ENCODE results near the gene IDNK. TPM values are rescaled to one million over a fixed set of nuclear protein-coding genes. Genes with fewer than 3 reads are reported as not detected.
A peak's percentile ranks its signal among the peaks of the same experiment; 100 is the strongest.

The IDNK gene
- total RNA-seq, 1 donor from 2014 or later = 15.2 TPM

DNA sequence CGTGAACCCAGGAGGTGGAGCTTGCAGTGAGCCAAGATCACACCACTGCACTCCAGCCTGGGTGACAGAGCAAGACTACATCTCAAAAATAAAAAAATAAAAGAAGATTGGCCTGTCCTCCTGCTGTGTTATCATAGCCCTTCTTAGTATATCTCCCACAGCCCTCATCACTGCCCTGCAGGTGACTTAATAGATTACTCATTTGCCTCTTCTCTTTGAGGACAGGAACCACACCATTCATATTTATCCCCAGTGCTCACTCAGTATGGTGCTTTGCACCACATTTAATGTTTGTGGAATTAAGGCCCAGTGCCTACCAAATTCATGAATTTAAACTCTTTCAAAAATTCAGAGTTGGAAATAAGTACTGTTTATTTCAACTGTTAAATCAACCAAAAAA, 10.3 kb downstream of the IDNK start:
- DNase-seq (ENCODE audit: low spot score) = no peak

DNA sequence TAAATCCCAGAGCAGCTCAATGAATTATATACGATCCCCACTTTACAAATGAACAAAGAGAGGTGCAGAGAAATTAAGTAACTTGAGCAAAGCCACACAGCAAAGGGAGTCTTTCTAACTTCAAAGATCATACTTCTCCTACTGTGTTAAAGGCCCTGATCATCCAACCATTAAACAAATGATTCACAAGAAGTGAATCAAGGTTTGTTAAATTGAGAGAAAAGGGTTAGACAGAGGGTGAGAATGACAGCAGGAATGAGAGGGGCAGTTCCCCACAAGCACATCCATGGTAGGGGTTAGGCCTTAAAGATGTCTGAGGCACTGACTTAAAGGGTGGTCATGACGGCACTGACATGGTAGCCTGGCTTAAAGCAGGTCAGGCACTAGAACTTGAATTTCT, 10.7 kb downstream of the IDNK start:
- no peak for DNase-seq (ENCODE audit: low spot score)

DNA sequence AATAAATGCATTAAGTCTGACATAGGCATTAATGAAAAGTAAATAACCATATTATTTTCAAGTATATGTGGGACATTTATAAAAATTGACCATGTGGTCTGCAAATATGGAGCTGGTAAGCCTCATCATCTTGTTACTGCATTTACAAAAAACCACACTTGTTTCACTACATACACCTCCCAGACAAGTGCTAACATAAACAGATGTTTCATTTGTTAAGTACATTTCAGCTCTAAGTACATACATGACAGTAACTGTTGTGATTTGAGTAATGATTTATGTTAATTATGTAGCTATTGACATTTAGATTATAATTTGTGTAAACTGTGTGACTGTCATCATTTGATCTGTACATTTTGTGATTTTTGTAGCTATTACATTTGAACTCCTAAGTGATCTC, 13.9 kb downstream of the IDNK start:
- DNase-seq (ENCODE audit: low spot score) = no peak

DNA sequence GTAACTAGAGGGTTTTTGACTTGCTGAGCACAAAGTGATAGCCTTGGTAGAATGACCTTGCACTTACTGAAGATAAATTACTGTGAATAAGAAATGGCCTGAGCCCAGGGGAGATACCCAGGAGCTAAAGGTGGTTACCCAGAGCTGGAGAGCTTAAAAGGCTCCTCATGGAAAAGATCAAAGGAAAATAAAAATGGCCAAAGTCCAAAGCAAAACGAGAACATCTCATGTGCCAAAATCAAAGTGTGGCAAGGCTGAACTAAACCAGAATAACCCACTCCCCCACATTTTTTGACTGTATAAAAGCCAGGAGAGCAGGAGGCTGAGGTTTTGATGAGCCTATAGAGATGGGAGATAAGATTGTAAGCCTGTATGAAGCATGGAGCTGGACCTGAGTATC, 14.4 kb downstream of the IDNK start:
- no peak for DNase-seq (ENCODE audit: low spot score)

DNA sequence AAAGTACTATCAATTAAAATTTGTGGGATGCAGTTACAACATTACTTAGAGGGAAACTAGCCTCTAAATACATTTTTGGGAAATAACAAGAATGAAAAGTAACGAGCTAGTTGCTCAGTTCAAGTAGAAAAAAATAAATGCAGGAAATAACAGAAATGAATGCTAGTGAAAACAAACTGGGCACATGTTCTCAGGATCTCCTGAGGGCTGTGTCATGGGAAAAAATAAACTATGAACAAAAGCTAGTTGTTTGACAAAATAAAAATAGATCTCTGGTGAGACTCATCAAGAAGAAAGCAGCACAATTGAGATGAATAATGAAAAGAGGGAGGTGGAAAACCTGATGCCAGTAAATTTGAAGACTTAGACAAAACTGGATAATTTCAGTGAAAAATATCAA, 16.3 kb downstream of the IDNK start:
- DNase-seq (ENCODE audit: low spot score) = no peak

DNA sequence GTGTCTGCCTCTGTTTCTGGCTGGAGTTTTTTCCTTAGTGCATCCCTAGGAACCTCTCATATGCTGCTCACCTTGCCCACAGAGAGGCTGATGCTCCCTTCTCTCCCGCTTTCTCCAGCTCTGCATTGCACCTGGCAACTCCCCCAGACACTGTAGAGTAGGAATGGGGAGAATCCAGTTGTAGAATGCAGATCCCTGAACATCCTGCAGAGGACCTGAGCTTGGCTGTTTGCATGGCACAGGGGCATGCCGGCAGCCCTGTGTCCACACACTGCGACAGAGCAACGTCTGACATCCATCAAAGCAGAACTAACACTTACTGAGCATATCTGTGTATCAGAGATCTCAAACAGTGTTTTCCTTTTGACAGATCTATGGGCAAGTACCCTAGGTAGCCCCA, 19.9 kb downstream of the IDNK start:
- no peak for DNase-seq (ENCODE audit: low spot score)

DNA sequence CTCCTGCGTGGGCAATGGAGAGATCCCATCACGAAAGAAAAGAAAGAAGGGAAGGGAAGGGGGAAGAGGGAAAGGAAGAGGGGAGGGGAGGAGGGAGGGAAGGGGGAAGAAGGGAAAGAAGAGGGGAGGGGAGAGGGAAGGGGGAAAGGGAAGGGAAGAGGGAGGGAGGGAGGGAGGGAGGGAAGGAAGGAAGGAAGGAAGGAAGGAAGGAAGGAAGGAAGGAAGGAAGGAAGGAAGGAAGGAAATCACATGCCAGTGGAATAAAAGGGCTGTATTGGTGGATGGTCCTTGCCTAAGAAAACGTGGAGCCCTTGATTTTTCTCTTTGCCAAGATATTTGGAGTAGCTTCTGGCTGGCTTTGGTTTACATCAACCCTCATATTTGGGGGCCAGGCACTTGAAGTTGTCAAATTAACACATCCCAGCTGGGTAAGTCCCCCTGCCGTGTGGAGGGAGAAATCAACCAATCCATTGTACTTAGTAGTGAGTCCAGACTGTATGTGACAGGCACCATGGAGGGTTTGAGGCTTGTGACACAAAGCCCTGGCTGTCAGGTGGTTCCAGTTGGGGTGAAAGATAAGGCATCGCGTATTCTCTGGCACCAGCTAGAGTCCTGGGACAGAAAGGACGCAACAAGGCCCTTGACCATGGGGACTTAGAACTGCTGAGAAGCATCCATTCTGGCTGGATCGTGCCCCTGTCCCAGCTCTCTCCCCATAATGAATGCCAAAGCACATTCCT, 23.7 kb downstream of the IDNK start:
- no peak for DNase-seq (ENCODE audit: low spot score)

DNA sequence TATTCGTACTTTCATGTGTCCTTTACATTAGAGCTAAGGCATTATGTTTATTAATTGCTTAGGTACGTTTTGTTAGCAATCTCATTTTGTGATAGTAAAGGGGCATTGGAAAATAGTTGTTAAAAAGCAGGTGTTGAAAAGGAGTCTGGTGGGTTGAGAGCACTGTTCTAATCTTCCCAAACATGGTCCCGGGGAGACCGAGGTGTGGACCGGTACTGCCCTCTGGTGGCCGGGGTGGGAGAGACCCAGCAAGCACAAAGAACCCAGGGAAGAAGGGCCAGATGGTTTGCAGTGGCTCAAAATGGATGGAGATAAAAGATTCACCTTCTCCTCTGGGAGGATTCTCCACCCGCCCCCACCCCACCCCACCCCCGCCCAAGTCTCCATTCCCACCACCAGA, 26.1 kb downstream of the IDNK start:
- DNase-seq (ENCODE audit: low spot score) = peak; percentile 32

DNA sequence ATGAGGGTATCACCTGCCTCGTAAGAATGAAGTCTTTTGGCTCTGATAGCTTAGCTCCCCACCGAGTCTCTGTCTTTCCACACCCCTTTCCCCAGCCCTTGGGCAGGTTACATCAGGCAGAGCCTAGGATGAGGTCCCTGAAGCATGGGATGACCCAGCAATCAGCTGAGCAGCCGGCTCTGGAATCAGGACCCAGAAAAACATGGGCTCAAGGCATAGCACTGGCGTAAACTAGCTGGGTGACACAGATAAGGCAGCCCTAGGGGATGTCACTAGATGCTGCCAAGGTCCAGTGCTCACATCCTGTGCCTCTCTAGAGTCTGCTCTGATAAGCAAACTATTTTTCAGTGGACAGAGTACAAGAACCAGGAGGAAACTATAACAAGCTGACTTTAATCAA, 26.6 kb downstream of the IDNK start:
- DNase-seq (ENCODE audit: low spot score) = no peak

DNA sequence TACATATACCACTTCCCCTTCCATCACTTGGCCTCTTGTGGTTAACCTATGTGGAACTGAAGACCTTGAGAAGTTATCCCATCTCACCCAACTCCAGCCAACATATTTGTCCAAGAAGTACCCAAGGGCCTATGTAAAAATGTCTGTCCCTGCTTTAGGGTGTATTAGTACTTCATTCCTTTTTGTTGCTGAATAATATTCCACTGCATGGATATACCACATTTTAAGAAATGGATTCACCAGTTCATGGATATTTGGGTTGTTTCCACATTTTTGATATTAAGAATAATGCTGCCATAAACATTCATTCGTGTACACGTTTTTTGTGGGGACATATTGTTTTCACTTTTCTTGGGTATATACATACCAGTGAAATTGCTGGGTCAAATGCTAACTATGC, 28.6 kb downstream of the IDNK start:
- no peak for DNase-seq (ENCODE audit: low spot score)

DNA sequence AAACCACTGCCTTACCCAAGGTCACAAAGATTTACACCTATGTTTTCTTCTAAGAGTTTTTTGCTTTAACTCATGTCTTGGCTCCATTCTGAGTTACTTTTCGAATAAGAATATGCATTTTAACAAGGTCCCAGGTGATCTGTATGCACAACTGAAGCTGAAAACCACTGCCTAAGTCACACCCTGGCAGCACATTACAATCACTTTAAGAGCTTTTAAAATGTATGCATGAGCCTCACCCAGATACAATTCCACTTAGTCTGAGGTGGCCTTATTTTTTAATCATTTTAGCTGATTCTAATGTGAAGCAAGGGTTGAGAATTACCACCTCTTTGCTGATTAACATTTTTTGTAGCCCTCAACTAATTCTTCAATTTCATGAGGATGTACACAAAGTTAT, 29.5 kb downstream of the IDNK start:
- no peak for DNase-seq (ENCODE audit: low spot score)

DNA sequence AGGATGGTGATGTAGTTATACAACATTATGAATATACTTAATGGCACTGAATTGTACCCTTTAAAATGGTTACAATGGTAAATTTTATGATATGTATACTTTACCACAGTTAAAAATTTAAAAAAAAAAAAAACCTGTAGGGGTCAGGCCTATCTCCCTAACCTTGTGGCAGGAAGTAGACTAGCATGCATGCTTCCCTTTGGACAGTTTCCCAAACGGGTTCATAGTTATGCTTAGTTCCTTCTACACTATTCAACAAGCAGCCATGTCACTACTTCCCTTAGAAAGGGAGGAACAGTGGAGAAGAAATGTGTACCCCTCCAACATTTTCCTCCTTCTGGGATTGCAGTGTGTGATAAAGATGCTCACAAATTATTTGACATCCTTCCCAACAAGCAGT, 32.5 kb downstream of the IDNK start:
- no peak for DNase-seq (ENCODE audit: low spot score)

DNA sequence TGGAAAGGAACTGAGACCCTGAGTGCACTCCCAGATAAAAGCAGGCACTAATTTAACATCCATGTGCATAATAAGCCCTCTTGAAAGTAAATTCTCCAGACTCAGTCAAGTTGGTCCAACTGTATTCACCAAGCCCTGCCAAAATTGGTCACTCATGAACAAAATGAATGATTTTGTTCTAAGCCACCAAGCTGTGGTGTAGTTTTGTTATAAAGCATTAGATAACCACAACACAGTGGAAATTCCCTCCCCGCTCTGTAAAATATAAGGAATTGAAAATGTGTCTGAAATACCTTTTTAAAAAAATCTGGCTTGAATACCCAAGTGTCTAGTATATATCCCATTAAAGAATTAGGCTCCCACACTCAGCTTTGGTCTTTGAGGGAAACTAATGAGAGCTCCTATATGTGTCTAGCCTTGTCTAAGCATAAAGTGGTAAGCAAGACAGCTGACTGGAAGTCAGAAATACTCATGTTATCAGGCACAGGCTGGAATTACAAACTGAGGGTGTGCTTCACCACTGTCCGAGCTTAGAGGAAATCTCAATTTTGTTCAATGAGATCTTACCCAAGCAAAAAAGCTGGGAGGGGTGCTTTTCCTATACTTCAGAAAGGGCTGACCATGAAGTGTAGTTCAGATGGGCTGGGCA, 33.2 kb downstream of the IDNK start:
- no peak for DNase-seq (ENCODE audit: low spot score)

DNA sequence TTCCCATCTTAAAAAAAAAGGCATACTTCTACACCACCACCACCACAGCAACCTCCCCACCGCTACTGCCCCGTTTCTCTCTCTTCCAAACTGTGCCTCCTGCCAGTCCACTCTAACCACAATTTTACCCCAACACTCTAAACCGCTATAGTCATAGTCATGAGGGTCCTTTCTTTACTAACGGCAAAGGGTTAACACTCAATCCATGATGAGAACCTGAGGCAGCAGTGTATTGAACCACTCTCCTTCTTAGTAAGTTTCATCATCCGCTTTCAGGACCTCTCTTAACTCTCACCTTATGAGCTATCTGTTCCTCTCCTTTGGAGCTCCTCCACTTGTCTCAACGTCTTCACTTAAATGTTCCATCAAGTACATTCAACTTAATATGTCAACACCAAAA, 34.0 kb downstream of the IDNK start:
- DNase-seq (ENCODE audit: low spot score) = no peak

DNA sequence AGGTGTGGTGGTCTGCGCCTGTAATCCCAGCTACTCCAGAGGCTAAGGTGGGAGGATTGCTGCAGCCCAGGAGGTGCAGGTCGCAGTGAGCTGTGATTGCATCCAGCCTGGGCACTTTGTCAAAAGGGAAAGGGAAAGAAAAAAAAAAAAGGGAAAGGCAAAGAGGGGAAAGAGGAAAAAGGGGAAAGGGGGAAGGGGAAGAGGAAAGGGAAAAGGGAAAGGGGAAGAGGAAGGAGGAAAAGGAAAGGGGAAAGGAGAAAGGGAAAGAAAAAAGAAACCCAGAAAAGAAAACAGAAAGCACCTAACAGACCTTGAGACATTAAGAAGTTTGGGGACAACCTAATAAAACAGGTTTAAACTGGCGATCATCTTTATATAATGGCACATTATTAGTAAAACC, 40.0 kb downstream of the IDNK start:
- no peak for DNase-seq (ENCODE audit: low spot score)

DNA sequence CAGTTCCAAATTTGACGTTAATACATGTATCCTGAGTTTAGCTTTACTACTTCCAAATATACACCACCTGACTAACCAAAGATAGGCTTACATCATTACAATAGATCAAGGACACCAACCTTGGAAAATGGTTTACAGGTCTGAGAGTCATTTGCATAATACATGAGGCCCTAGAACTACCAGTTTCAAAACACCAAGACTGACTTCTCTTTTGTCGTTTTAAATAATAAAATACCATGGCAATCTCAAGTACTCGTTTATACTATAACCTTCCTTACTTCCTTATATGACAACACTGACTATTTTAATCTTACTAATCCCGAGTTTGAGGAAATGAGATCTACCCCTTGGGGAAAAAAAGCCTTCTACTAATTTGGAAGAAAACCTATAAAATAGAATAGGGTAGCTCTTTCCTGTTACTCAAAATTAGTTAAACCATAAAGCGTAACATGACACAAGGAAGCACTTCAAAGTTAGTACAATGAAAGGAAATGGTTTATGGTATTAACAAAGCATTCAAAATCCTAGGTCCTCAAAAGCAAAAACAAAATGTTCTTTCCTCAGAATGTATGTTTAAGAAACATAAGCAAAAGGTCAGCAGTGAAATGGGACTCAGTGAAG, 42.7 kb downstream of the IDNK start:
- DNase-seq (ENCODE audit: low spot score) = no peak

DNA sequence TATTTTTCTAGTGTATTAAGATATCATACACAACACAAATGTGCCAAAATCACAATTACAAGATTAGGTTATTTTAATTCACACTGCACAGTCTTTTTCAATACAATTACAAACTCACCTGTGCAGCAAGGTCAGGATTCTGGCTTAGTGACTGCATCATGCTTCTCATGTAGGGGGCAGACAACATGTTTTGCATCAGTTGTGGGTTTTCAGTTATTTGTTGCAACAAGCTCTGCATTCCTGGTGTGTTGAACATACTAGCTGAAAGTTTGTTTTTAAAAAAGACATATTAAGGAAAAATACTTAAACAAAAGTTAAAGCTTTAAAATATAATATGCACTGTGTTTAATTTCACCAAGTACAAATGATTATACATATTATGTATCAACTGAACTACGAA, 46.1 kb downstream of the IDNK start:
- DNase-seq (ENCODE audit: low spot score) = no peak

DNA sequence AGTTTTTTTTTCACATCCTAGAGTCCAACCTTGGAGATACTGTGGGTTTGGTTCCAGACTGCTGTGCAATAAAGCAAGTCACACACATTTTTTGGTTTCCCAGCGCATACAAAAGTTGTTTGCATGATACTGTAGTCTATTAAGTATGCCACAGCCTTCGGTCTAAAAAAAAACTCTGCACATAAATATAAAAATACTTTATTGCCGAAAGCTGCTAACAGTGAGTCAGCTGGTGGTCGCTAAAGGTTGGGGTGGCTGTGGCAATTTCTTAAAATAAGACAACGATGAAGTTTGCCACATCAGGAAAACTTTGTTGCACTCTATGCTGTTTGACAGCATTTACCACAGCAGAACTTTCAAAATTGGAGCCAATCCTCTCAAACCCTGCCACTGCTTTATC, 47.4 kb downstream of the IDNK start:
- no peak for DNase-seq (ENCODE audit: low spot score)

DNA sequence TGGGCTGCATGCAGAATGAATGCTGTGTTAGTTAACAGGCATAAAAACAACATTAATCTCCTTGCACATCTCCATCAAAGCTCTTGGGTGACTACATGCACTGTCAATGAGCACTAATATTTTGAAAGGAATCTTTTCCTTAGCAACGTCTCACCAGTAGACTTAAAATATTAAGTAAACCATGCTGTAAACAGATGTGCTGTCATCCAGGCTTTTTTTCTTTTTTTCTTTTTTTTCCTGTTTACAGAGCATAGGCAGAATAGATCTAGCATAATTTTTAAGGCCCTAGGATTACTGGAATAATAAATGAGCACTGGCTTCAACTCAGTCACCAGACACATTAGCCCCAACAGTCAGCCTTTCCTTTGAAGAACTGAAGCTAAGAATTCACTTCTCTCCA, 48.5 kb downstream of the IDNK start:
- no peak for DNase-seq (ENCODE audit: low spot score)

DNA sequence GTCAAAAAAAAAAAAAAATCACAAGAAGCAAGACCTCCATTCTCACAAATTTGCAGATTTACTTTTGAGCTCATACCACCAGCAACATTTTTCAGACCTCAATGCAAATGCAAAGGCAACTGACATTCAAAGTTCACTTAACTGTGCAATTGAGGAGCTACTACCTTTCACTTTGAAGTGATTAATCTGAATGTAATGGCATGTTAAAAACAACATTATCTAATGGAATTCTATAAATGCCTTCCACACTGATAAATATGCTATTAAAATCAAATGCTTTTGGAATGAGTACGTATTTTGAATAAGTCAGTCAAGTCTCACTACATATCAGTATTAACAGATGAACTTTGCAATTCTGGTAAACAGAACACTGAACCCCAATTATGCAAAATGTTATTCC, 52.5 kb downstream of the IDNK start:
- no peak for DNase-seq (ENCODE audit: low spot score)

DNA sequence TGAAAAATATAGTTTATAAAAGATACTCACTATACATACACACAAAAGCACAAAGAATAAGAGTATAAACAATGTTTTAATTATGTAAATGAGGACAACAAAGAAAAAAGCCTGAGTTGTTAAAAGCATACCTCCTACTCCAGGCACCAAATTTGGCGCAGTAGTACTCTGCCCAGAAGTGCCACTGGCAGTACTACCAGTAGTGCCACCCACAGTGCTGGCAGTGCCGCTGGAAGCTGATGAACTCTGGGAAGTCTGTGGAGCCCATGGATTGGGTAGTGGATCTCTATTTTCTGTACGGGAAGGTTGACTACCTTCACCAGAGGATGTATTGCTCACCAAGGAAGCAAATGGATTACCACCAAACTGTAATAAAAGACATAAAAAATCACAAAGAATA, 54.7 kb downstream of the IDNK start:
- no peak for DNase-seq (ENCODE audit: low spot score)

DNA sequence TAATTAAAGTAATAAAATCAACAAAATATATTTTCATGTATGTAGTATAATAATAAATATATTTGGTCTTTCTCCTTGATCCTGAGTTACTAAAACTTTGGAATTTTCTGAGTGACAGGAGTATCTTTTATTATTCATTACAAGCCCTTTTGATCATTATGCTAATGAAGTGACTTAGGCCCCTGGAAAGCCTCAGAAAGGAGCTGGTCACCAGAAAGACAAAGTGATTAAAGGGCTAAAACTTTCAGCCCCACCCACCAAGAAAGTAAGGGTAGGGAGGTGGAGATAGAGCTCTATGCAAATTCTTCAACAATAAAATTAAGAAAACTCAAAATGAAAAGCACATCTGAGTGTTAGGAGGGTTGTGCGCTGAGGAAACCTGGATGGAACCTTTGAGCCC, 57.3 kb downstream of the IDNK start:
- DNase-seq (ENCODE audit: low spot score) = no peak

DNA sequence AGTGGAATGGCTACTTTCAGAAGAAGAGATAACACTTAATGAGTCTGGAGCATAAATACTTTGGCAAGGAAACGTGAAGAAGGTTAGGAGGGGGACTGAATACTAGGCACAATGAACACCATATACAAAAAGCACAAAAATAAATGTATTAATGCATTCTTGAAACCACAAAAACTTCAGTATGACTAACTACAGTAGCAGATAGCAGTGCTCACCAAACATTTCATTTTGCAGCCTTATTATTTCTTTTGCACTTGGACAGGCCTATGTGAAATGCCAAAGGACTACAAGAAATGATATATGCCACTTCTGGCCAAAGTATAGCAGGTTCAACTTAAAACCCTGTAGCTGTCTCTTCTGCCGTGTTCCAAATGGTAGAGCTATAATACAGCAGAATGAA, 58.5 kb downstream of the IDNK start:
- DNase-seq (ENCODE audit: low spot score) = no peak
